SK-N-MC (cell line): ENCODE data around the gene PNKD.

ENCODE experiments used
- EZH2 ChIP-seq: fragments of 200-600 bp; sonication (generic); IDR thresholded peaks from one replicate; pipeline ENCODE4 v1.6.1; 2017; ENCODE audit warnings: antibody characterized with exemption
- POLR2AphosphoS5 ChIP-seq: IDR thresholded peaks from 2 replicates; pipeline ENCODE4 v1.6.1; 2012; ENCODE audit warnings: mild to moderate bottlenecking, low read depth, low read length, borderline replicate concordance

DNA sequence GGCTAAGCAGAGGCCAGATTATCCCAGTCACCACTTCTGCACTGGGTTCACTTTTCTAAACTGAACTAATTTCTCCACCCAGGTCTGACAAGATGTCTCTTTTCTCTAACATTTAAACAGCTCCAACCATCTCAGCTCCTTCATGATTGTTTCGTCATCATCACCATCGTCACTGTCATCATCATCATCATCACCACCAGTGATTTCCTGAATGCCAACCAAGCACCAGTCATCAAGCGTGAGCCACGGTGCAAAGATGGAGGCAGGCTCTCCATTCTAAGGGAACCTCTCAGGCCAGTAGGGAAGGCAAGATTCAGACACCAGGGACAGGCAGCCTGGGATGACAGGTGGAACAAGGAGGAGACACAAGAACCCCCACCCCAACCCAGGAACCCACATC is 47.5 kb downstream of the PNKD start:
- TF ChIP-seq POLR2AphosphoS5 (no peak), EZH2 (no peak)
